ENCODE measurements around the gene ALK.

DNA sequence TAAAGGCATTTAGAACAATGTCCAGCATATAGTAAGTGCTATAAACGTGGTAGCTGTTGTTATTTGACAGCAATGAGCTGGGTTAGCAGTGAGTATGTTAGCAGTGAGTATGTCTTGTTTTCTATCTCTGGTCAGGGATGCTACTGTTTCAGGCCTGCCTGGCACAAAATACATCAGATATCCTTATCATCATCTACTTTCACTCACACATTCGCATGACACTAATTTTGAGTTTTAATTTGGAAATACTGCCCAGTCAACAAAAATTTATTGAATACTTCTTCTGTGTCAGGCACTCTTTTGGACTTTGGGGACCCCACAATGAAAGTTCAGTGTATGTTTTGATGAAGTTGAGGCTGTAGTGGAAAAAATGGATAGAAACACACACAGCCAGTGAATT, 404.6 kb downstream of the ALK start:
- TF ChIP-seq POLR2AphosphoS5 (IDR thresholded peaks at IDR 0.05; ENCODE audit: low read depth) (no peak), EZH2 (IDR thresholded peaks at IDR 0.05; ENCODE audit: low read depth, unreplicated experiment) (no peak), CREB1 (CRISPR knock-in tag; IDR thresholded peaks at IDR 0.05; ENCODE audit: low read depth) (no peak), EZH2phosphoT487 (IDR thresholded peaks at IDR 0.05; ENCODE audit: unreplicated experiment) (no peak), JUNB (IDR thresholded peaks at IDR 0.05; ENCODE audit: unreplicated experiment) (no peak), ZNF331 (CRISPR knock-in tag; IDR thresholded peaks at IDR 0.05; ENCODE audit: low read depth) (no peak)
- TF ChIP-seq, protein P1, sequence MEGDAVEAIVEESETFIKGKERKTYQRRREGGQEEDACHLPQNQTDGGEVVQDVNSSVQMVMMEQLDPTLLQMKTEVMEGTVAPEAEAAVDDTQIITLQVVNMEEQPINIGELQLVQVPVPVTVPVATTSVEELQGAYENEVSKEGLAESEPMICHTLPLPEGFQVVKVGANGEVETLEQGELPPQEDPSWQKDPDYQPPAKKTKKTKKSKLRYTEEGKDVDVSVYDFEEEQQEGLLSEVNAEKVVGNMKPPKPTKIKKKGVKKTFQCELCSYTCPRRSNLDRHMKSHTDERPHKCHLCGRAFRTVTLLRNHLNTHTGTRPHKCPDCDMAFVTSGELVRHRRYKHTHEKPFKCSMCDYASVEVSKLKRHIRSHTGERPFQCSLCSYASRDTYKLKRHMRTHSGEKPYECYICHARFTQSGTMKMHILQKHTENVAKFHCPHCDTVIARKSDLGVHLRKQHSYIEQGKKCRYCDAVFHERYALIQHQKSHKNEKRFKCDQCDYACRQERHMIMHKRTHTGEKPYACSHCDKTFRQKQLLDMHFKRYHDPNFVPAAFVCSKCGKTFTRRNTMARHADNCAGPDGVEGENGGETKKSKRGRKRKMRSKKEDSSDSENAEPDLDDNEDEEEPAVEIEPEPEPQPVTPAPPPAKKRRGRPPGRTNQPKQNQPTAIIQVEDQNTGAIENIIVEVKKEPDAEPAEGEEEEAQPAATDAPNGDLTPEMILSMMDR (conservative IDR thresholded peaks at IDR 0.05; ENCODE audit: low read depth in 2 of 2): no peak
- TF ChIP-seq, protein P2, sequence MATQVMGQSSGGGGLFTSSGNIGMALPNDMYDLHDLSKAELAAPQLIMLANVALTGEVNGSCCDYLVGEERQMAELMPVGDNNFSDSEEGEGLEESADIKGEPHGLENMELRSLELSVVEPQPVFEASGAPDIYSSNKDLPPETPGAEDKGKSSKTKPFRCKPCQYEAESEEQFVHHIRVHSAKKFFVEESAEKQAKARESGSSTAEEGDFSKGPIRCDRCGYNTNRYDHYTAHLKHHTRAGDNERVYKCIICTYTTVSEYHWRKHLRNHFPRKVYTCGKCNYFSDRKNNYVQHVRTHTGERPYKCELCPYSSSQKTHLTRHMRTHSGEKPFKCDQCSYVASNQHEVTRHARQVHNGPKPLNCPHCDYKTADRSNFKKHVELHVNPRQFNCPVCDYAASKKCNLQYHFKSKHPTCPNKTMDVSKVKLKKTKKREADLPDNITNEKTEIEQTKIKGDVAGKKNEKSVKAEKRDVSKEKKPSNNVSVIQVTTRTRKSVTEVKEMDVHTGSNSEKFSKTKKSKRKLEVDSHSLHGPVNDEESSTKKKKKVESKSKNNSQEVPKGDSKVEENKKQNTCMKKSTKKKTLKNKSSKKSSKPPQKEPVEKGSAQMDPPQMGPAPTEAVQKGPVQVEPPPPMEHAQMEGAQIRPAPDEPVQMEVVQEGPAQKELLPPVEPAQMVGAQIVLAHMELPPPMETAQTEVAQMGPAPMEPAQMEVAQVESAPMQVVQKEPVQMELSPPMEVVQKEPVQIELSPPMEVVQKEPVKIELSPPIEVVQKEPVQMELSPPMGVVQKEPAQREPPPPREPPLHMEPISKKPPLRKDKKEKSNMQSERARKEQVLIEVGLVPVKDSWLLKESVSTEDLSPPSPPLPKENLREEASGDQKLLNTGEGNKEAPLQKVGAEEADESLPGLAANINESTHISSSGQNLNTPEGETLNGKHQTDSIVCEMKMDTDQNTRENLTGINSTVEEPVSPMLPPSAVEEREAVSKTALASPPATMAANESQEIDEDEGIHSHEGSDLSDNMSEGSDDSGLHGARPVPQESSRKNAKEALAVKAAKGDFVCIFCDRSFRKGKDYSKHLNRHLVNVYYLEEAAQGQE (IDR thresholded peaks at IDR 0.05; ENCODE audit: unreplicated experiment): no peak
- TF ChIP-seq, protein P3, sequence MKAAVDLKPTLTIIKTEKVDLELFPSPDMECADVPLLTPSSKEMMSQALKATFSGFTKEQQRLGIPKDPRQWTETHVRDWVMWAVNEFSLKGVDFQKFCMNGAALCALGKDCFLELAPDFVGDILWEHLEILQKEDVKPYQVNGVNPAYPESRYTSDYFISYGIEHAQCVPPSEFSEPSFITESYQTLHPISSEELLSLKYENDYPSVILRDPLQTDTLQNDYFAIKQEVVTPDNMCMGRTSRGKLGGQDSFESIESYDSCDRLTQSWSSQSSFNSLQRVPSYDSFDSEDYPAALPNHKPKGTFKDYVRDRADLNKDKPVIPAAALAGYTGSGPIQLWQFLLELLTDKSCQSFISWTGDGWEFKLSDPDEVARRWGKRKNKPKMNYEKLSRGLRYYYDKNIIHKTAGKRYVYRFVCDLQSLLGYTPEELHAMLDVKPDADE (IDR thresholded peaks at IDR 0.05): no peak
